Effector memory CD8-positive, alpha-beta T cell (primary cell): ENCODE results near the gene PRRC2B.
"Not testable (repeated sequence)": the region's sequence is repeated elsewhere in the genome, so short reads cannot be mapped to it uniquely, and the experiment has no call there.

Experiments used
- ATAC-seq: fragments of 150-1000 bp; cut with Tn5 transposase; replicated peaks from 2 replicates; pipeline ENCODE4 v1.10.0; 2021; ENCODE audit warnings: mild to moderate bottlenecking, moderate library complexity
- DNase-seq, 3 experiments: peaks; one replicate each; pipeline ENCODE4 v3.0.0; 2021
- H3K27ac Mint-ChIP-seq, 2 donors: one replicate each; pipeline ENCODE4 v1.8.0; 2022; ENCODE audit warnings: mild to moderate bottlenecking in 2 of 2, mixed read lengths in 2 of 2, moderate library complexity in 2 of 2
- H3K27me3 Mint-ChIP-seq, 2 donors: one replicate each; pipeline ENCODE4 v1.8.0; 2022; ENCODE audit warnings: mixed read lengths in 2 of 2
- H3K36me3 Mint-ChIP-seq: one replicate; pipeline ENCODE4 v1.8.0; 2022; ENCODE audit warnings: mild to moderate bottlenecking, moderate library complexity, mixed read lengths; ENCODE audit not compliant: insufficient read depth
- H3K4me1 Mint-ChIP-seq, 2 donors: one replicate each; pipeline ENCODE4 v1.8.0; 2022; ENCODE audit warnings: low read depth in 2 of 2, mixed read lengths in 2 of 2
- H3K4me3 Mint-ChIP-seq, 2 donors: one replicate each; pipeline ENCODE4 v1.8.0; 2022; ENCODE audit warnings: mild to moderate bottlenecking in 2 of 2, mixed read lengths in 2 of 2, moderate library complexity in 2 of 2
- H3K9me3 Mint-ChIP-seq, 2 donors: one replicate each; pipeline ENCODE4 v1.8.0; 2022; ENCODE audit warnings: mixed read lengths in 2 of 2

Gene PRRC2B

DNA sequence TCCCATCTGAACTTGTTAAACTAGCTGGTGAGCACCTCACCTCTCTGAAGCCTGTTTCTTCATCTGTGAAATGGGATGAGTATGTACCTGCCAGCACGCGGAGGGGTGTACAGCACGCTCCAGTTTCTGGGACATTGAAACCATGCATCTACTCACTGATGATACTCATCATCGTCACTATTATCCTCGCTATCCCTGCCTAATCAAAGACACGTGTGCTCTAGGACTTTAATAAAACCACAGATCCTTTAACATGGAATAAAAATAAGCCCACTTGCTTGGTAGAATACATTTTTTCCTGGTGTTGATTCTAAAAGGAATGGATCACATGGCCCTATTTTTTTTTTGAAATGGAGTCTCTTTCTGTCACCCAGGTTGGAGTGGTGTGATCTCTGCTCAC, 71.5 kb downstream of the PRRC2B start:
- DNase-seq: no peak
- ATAC-seq: no peak
- H3K4me3 Mint-ChIP-seq: no peak overlapping the region
- H3K9me3 Mint-ChIP-seq: no peaks in the 10 kb centered on the region
- H3K27me3 Mint-ChIP-seq: no peaks in the 10 kb centered on the region
- H3K4me1 Mint-ChIP-seq: peaks cover 14 to 19% of the 10 kb centered on the region in 2 donors
- H3K27ac Mint-ChIP-seq: peak overlapping the region in 1 of 2 donors; percentile 67
- peaks cover 78% of the 10 kb centered on the region for H3K36me3 Mint-ChIP-seq

DNA sequence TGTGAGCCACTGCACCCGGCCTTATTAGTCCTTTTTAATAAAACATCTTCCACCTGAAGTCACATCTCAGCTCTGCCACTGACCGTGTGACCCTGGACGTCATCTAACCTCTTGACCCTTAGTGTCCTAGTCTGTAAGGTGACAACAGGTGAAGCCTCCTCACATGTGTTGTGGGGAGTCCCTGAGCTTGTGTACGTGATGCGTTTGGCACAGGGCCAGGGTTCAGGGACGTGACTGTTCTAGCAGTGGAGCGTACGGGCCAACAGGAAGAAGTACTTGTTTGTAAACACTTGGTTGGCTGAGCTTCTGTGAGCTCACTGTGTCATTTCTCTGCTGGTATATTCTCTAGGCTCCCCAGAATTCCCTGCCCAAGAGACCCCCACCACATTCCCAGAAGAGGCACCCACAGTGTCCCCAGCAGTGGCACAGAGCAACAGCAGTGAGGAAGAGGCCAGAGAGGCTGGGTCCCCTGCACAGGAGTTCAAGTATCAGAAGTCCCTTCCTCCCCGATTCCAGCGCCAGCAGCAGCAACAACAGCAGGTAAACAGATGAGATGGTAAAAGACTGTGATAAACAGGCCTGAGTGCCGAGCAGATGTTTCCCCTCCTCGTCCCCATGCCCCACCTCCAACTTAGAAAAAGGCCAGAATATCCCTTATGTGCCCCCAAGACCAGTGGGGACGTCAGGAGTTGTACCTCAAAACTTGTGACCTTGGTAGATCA, 73.5 kb downstream of the PRRC2B start:
- peaks cover 77% of the 10 kb centered on the region for H3K36me3 Mint-ChIP-seq
- H3K4me3 Mint-ChIP-seq: no peak overlapping the region
- DNase-seq (no peak), ATAC-seq (no peak)
- H3K9me3 Mint-ChIP-seq: no peaks in the 10 kb centered on the region
- H3K4me1 Mint-ChIP-seq: peaks cover 5 to 7% of the 10 kb centered on the region in 2 donors
- peak overlapping the region in 1 of 2 donors; percentile 67 for H3K27ac Mint-ChIP-seq
- H3K27me3 Mint-ChIP-seq: no peaks in the 10 kb centered on the region

DNA sequence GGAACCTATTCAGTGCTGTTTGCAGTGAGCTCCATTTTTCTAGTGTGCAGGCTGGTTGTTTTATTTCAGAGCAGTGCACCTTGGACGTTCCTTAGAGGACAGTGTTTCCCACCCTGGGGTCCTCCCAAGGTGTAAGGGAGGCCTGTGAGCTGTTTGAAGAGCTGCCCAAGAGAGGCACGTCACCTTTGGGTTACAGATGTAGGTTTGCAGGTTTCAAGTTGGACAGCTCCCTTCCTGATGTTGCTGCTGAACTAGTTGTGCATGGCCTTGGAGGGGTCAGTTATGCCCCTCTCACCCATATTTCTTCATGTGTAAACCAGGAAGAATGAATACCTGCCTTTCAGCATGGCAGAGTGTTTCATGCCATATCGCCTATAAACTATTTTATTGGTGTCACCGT, 74.1 kb downstream of the PRRC2B start:
- H3K9me3 Mint-ChIP-seq: no peaks in the 10 kb centered on the region
- ATAC-seq (no peak), DNase-seq (no peak)
- no peak overlapping the region for H3K27ac Mint-ChIP-seq
- no peaks in the 10 kb centered on the region for H3K27me3 Mint-ChIP-seq
- peaks cover 7 to 9% of the 10 kb centered on the region in 2 donors for H3K4me1 Mint-ChIP-seq
- no peak overlapping the region for H3K4me3 Mint-ChIP-seq
- peaks cover 79% of the 10 kb centered on the region for H3K36me3 Mint-ChIP-seq

DNA sequence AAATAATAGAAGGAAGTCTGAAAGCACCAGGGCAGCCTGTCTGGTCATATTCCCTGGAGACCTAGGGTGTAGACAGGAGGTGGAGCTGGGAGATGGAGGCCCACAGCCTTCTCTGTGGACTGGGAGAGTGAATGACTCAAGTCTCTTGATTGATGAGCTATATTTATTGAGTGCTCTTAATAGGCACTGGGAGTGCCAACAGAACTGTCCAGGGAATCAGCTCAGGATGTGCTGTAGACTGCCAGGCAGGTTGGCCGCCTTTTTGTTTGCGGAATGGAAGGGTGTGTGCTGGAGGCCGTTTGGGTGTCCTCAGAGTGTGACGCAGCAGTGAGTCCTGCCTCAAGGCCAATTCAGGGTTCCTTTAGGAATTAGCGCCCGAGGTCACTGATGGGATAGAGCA, 75.5 kb downstream of the PRRC2B start:
- peaks cover 7 to 9% of the 10 kb centered on the region in 2 donors for H3K4me1 Mint-ChIP-seq
- H3K27ac Mint-ChIP-seq: peak overlapping the region in 1 of 2 donors; percentile 72
- no peak for DNase-seq
- H3K36me3 Mint-ChIP-seq: peaks cover 82% of the 10 kb centered on the region
- H3K9me3 Mint-ChIP-seq: no peaks in the 10 kb centered on the region
- H3K4me3 Mint-ChIP-seq: no peak overlapping the region
- no peaks in the 10 kb centered on the region for H3K27me3 Mint-ChIP-seq
- ATAC-seq: no peak

DNA sequence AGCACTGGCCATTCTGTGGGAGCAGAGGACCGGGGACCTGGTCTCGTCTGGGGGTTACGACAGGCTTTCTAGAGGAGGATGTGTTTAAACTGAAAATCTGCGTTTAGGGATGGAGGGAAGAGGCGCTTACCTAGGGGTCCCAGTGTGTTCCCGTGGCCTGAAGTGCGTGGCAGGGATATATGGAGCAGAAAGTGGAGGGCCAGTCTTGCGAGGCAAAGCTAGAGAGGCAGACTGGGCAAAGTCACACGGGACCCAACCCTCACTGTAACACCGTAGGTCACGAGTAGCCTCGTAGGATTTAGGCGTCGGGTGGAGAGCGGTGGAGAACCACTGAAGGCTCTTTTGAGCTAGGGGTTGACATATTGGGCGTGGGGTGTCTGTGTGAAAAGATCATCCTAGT, 76.1 kb downstream of the PRRC2B start:
- DNase-seq (no peak), ATAC-seq (no peak)
- Mint-ChIP-seq H3K9me3 (no peaks in the 10 kb centered on the region), H3K27me3 (no peaks in the 10 kb centered on the region), H3K4me3 (no peak overlapping the region), H3K4me1 (peaks cover 7 to 9% of the 10 kb centered on the region in 2 donors), H3K27ac (peak overlapping the region; percentile 69 to 72), H3K36me3 (peaks cover 82% of the 10 kb centered on the region)

DNA sequence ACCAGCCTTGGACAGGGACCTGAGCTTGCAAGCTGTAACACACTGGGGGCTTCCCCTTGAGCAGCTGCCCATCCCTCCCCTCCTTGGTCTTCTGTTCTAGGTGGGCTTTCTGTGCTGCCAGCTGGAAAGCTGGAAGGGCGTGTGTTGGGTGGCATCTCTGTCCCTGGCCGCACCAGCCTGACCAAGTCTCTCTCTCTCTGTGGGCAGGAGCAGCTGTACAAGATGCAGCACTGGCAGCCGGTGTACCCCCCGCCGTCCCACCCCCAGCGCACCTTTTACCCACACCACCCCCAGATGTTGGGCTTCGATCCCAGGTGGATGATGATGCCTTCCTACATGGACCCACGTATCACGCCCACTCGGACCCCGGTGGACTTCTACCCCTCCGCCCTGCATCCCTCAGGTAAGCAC, 76.7 kb downstream of the PRRC2B start:
- Mint-ChIP-seq H3K4me3 (no peak overlapping the region), H3K27me3 (no peaks in the 10 kb centered on the region), H3K4me1 (peaks cover 7 to 9% of the 10 kb centered on the region in 2 donors), H3K27ac (peak overlapping the region; percentile 69 to 72), H3K36me3 (peaks cover 82% of the 10 kb centered on the region), H3K9me3 (no peaks in the 10 kb centered on the region)
- no peak for DNase-seq
- ATAC-seq: no peak

DNA sequence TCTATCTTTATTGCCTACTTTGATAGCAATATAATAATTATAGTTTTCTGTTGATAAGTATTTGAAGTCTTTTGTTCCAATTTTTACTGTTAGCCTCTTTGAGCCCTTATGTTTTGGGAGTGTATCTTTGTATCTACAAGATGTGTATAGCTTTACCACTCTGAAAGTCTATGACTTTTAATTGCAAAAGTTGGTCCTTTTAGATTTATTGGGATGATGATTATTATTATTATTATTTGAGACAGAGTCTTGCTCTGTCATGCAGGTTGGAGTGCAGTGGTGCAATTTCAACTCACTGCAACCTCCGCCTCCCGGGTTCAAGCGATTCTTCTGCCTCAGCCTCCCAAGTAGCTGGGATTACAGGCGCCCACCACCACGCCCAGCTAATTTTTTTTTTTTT, 78.2 kb downstream of the PRRC2B start:
- H3K36me3 Mint-ChIP-seq: peaks cover 83% of the 10 kb centered on the region
- H3K9me3 Mint-ChIP-seq, H3K4me1 Mint-ChIP-seq, ATAC-seq, H3K4me3 Mint-ChIP-seq, DNase-seq, H3K27me3 Mint-ChIP-seq: not testable (repeated sequence)
- peak overlapping the region in 1 of 2 donors; percentile 1 for H3K27ac Mint-ChIP-seq

DNA sequence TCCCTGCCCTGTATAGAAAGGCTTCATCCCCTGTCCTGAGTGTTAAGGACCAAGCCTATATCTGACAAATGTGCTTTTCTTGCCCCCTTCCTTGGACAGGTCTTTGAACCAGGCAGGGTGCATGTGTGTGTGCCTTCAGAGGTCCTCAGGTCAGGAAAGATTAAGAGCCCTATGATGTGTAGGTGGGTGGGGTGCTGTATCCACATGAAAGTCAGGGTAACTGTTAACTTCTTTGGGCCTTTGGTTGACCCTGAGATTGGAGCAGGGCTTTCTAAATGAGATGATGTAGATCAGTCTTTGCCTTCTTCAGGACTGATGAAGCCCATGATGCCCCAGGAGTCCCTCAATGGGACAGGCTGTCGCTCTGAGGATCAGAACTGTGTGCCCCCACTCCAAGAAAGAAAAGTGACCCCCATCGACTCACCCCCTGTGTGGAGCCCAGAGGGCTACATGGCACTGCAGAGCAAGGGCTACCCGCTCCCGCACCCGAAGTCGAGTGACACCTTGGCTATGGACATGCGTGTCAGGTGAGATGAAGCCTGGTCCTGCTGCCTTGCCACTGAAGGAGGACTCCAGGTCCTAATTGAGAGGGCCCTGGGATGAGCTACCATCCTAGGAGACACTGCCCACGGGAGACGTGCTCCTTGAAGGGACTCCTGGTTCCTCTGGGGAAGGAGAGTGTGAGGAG, 79.5 kb downstream of the PRRC2B start:
- peaks cover 9 to 11% of the 10 kb centered on the region in 2 donors for H3K4me1 Mint-ChIP-seq

DNA sequence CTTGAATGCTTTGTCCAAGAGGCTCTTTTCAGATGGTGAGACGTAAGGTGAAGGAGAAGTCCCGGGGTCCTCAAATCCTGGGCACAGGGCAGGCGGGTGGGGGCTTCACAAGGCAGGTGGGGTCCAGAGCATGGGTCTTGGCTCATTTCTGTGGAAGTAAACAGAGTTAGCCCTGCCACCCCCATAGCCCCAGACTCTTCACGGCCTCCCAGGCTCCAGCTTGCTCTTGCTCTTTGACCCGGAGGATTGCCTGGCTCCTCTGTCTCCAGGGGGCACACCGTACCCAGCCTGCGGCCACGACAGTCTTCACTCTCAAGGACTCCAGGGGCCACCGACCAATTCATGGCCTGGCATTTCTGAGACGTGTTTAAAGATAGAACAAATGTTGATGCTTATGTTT, 80.0 kb downstream of the PRRC2B start:
- H3K27me3 Mint-ChIP-seq: no peaks in the 10 kb centered on the region
- peak overlapping the region in 1 of 2 donors; percentile 47 for H3K27ac Mint-ChIP-seq
- no peak for ATAC-seq
- H3K4me1 Mint-ChIP-seq: peaks cover 9 to 11% of the 10 kb centered on the region in 2 donors
- H3K36me3 Mint-ChIP-seq: peaks cover 85% of the 10 kb centered on the region
- no peak overlapping the region for H3K4me3 Mint-ChIP-seq
- DNase-seq: no peak
- H3K9me3 Mint-ChIP-seq: no peaks in the 10 kb centered on the region

More for the DNA sequence above, 79.5 kb downstream of the PRRC2B start:
- Mint-ChIP-seq H3K36me3 (peaks cover 82% of the 10 kb centered on the region), H3K9me3 (no peaks in the 10 kb centered on the region), H3K27me3 (no peaks in the 10 kb centered on the region), H3K4me3 (no peak overlapping the region), H3K27ac (peak overlapping the region; percentile 29 to 47)
- ATAC-seq (no peak), DNase-seq (no peak)

DNA sequence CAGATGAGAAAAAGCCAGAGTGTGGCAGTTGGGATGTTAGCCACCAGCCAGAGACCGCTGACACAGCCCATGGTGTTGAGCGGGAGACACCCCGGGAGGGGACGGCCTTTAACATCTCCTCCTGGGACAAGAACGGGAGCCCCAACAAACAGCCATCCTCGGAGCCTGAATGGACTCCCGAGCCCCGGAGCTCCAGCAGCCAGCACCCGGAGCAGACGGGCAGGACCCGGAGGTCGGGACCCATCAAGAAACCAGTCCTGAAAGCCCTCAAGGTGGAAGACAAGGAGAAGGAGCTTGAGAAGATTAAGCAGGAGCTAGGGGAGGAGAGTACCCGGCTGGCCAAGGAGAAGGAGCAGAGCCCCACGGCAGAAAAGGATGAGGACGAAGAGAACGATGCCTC, 80.8 kb downstream of the PRRC2B start:
- Mint-ChIP-seq H3K9me3 (no peaks in the 10 kb centered on the region), H3K4me1 (peaks cover 9 to 11% of the 10 kb centered on the region in 2 donors), H3K27me3 (no peaks in the 10 kb centered on the region), H3K27ac (peak overlapping the region in 1 of 2 donors; percentile 29), H3K36me3 (peaks cover 89% of the 10 kb centered on the region), H3K4me3 (no peak overlapping the region)
- no peak for ATAC-seq
- no peak for DNase-seq

DNA sequence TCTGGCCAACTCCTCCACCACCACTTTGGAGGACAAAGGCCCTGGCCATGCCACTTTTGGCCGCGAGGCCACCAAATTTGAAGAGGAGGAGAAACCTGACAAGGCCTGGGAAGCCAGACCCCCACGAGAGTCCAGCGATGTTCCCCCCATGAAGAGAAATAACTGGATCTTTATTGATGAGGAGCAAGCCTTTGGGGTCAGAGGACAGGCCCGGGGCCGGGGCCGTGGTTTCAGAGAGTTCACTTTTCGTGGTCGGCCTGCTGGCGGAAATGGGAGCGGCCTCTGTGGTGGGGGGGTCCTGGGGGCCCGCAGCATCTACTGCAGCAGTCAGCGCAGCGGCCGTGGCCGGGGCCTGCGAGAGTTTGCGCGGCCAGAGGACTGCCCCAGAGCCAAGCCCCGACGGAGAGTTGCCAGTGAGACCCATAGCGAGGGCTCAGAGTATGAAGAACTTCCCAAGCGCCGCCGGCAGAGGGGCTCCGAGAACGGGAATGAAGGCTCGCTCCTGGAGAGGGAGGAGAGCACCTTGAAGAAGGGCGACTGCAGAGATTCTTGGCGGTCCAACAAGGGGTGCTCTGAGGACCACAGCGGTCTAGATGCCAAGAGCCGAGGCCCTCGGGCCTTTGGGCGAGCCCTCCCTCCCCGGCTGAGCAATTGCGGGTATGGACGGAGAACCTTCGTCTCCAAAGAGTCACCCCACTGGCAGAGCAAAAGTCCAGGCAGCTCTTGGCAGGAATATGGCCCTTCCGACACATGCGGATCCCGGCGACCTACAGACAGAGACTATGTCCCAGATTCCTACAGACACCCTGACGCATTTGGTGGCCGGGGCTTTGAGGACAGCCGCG, 81.4 kb downstream of the PRRC2B start:
- ATAC-seq: no peak
- no peak for DNase-seq
- peaks cover 90% of the 10 kb centered on the region for H3K36me3 Mint-ChIP-seq
- no peaks in the 10 kb centered on the region for H3K9me3 Mint-ChIP-seq
- no peaks in the 10 kb centered on the region for H3K27me3 Mint-ChIP-seq
- H3K27ac Mint-ChIP-seq: peak overlapping the region; percentile 13 to 29
- no peak overlapping the region for H3K4me3 Mint-ChIP-seq
- peaks cover 5 to 6% of the 10 kb centered on the region in 2 donors for H3K4me1 Mint-ChIP-seq

DNA sequence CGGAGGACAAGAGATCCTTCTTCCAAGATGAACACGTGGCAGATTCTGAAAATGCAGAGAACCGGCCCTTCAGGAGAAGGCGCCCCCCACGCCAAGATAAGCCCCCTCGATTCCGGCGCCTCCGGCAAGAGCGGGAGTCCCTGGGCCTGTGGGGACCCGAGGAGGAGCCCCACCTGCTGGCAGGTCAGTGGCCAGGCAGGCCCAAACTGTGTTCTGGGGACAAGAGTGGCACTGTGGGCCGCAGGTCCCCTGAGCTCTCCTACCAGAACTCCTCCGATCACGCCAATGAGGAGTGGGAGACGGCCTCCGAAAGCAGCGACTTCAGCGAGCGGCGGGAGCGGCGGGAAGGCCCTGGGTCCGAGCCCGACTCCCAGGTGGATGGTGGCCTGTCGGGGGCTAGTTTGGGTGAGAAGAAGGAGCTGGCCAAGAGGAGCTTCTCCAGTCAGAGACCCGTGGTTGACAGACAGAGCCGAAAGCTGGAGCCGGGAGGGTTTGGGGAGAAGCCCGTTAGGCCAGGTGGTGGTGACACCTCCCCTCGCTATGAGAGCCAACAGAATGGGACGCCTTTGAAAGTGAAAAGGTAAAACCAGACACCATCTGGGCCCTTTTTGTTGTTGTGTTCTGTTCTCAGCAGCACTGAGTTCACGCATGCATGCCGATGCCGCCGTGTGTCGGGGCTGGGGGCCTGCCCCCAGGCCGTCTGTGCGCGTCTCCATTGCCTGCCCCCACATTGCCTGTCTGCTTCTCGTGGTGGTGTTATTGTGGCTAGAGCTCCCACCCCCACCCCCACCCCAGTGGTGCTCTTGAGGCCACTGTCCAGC, 82.3 kb downstream of the PRRC2B start:
- DNase-seq (no peak), ATAC-seq (no peak)
- H3K36me3 Mint-ChIP-seq: peaks cover 89% of the 10 kb centered on the region
- H3K4me3 Mint-ChIP-seq: no peak overlapping the region
- H3K27me3 Mint-ChIP-seq: no peaks in the 10 kb centered on the region
- H3K9me3 Mint-ChIP-seq: no peaks in the 10 kb centered on the region
- peaks cover 5 to 6% of the 10 kb centered on the region in 2 donors for H3K4me1 Mint-ChIP-seq
- H3K27ac Mint-ChIP-seq: peak overlapping the region in 1 of 2 donors; percentile 13
